Astrocyte (in vitro differentiated cells and primary cell): ENCODE data around the gene CTTNBP2NL. TPM values are rescaled to one million over a fixed set of nuclear protein-coding genes. Genes with fewer than 3 reads are reported as not detected.

Experiments
- DNase-seq: peaks from one replicate; pipeline ENCODE4 v3.0.0-alpha.2; 2010; ENCODE audit warnings: low read depth
- FAIRE-seq: peaks from 2 replicates; lab custom pipeline; 2011; peaks lifted over from hg19 to GRCh38; lab: Jason Lieb, UNC
- H2AFZ ChIP-seq: 2 replicates; pipeline ENCODE4 v1.6.0; 2012; ENCODE audit warnings: low read depth, low read length, inconsistent platforms
- H3K27ac ChIP-seq: 2 replicates; pipeline ENCODE4 v1.5.1; 2011; ENCODE audit warnings: low read depth, low read length, inconsistent platforms
- H3K27me3 ChIP-seq: 2 replicates; pipeline ENCODE4 v1.6.0; 2011; ENCODE audit warnings: low read length, inconsistent platforms; ENCODE audit not compliant: insufficient read depth
- H3K36me3 ChIP-seq: 2 replicates; pipeline ENCODE4 v1.5.1; 2011; ENCODE audit warnings: low read length, inconsistent platforms; ENCODE audit not compliant: insufficient read depth
- H3K4me1 ChIP-seq: 2 replicates; pipeline ENCODE4 v1.5.1; 2011; ENCODE audit warnings: low read length, inconsistent platforms; ENCODE audit not compliant: insufficient read depth
- H3K4me2 ChIP-seq: 2 replicates; pipeline ENCODE4 v1.6.0; 2012; ENCODE audit warnings: low read length, inconsistent platforms
- H3K4me3 ChIP-seq: 2 replicates; pipeline ENCODE4 v1.5.1; 2011; ENCODE audit warnings: low read depth, mild to moderate bottlenecking, low read length, inconsistent platforms; ENCODE audit not compliant: insufficient read depth
- H3K79me2 ChIP-seq: 2 replicates; pipeline ENCODE4 v1.6.0; 2012; ENCODE audit warnings: mild to moderate bottlenecking, low read length, inconsistent platforms; ENCODE audit not compliant: insufficient read depth
- H3K9ac ChIP-seq: 2 replicates; pipeline ENCODE4 v1.6.0; 2012; ENCODE audit warnings: mild to moderate bottlenecking, low read length, inconsistent platforms
- H3K9me3 ChIP-seq: 2 replicates; pipeline ENCODE4 v1.5.1; 2012; ENCODE audit warnings: low read depth, mild to moderate bottlenecking, low read length, inconsistent platforms; ENCODE audit not compliant: insufficient read depth
- H4K20me1 ChIP-seq: 2 replicates; pipeline ENCODE4 v1.6.0; 2012; ENCODE audit warnings: low read length, inconsistent platforms; ENCODE audit not compliant: insufficient read depth
- H3K27ac Mint-ChIP-seq: one replicate; pipeline ENCODE4 v1.8.0; 2021; ENCODE audit warnings: mild to moderate bottlenecking, mixed read lengths; ENCODE audit not compliant: unreplicated experiment
- H3K27me3 Mint-ChIP-seq: one replicate; pipeline ENCODE4 v1.8.0; 2021; ENCODE audit warnings: low read depth, mixed read lengths; ENCODE audit not compliant: unreplicated experiment
- H3K36me3 Mint-ChIP-seq: one replicate; pipeline ENCODE4 v1.8.0; 2021; ENCODE audit warnings: low read depth, mixed read lengths; ENCODE audit not compliant: unreplicated experiment
- H3K4me1 Mint-ChIP-seq: one replicate; pipeline ENCODE4 v1.8.0; 2021; ENCODE audit warnings: low read depth, mixed read lengths; ENCODE audit not compliant: unreplicated experiment
- H3K4me3 Mint-ChIP-seq: one replicate; pipeline ENCODE4 v1.8.0; 2021; ENCODE audit warnings: mild to moderate bottlenecking, moderate library complexity, mixed read lengths; ENCODE audit not compliant: unreplicated experiment
- H3K9me3 Mint-ChIP-seq: one replicate; pipeline ENCODE4 v1.8.0; 2021; ENCODE audit warnings: mild to moderate bottlenecking, mixed read lengths; ENCODE audit not compliant: unreplicated experiment
- CTCF ChIP-seq: IDR thresholded peaks from 2 replicates; pipeline ENCODE4 v1.5.1; 2011; ENCODE audit warnings: low read depth, mild to moderate bottlenecking, inconsistent platforms, low read length, moderate library complexity; ENCODE audit not compliant: insufficient read depth
- EZH2 ChIP-seq: IDR thresholded peaks from 2 replicates; pipeline ENCODE4 v1.6.1; 2012; ENCODE audit warnings: mild to moderate bottlenecking, low read length, inconsistent platforms; ENCODE audit not compliant: insufficient read depth
- total RNA-seq: library from RNA; stranded (reverse); gene quantifications from 2 replicates; pipeline ENCODE4 v1.2.1, GENCODE V29; 2021

Gene CTTNBP2NL
- total RNA-seq, 1 donor from 2014 or later: 91.9 TPM

GRCh38 chr1:112395256-112395820, 676 bp upstream of the CTTNBP2NL start:
- peaks cover 45% of the 10 kb centered on the region for H3K4me1 Mint-ChIP-seq
- Histone ChIP-seq H3K4me3 (peak overlapping the region; percentile 96), H4K20me1 (peaks cover 25% of the 10 kb centered on the region), H3K4me1 (peaks cover 40% of the 10 kb centered on the region), H3K36me3 (no peaks in the 10 kb centered on the region), H3K27me3 (no peaks in the 10 kb centered on the region), H3K9me3 (no peaks in the 10 kb centered on the region), H2AFZ (peak overlapping the region; percentile 63), H3K9ac (peak overlapping the region; percentile 99), H3K79me2 (peaks cover 51% of the 10 kb centered on the region), H3K27ac (peak overlapping the region; percentile 96), H3K4me2 (peak overlapping the region; percentile 96)
- H3K27ac Mint-ChIP-seq: peak overlapping the region; percentile 99
- H3K36me3 Mint-ChIP-seq: peaks cover 3% of the 10 kb centered on the region
- FAIRE-seq (no peak), DNase-seq (peak; percentile 47)
- H3K9me3 Mint-ChIP-seq: no peaks in the 10 kb centered on the region
- no peaks in the 10 kb centered on the region for H3K27me3 Mint-ChIP-seq
- TF ChIP-seq CTCF (no peak), EZH2 (no peak)
- peak overlapping the region; percentile 100 for H3K4me3 Mint-ChIP-seq

GRCh38 chr1:112396653-112397471, 848 bp downstream of the CTTNBP2NL start:
- Mint-ChIP-seq H3K4me3 (peak overlapping the region; percentile 100), H3K4me1 (peaks cover 49% of the 10 kb centered on the region), H3K9me3 (no peaks in the 10 kb centered on the region), H3K27ac (peak overlapping the region; percentile 95), H3K36me3 (peaks cover 5% of the 10 kb centered on the region), H3K27me3 (no peaks in the 10 kb centered on the region)
- no peaks in the 10 kb centered on the region for H3K9me3 ChIP-seq
- H3K27me3 ChIP-seq: no peaks in the 10 kb centered on the region
- peak overlapping the region; percentile 96 for H3K4me3 ChIP-seq
- peak overlapping the region; percentile 99 for H3K9ac ChIP-seq
- H3K4me1 ChIP-seq: peaks cover 37% of the 10 kb centered on the region
- no peak for DNase-seq
- H3K36me3 ChIP-seq: peaks cover 2% of the 10 kb centered on the region
- TF ChIP-seq CTCF (no peak), EZH2 (no peak)
- peak overlapping the region; percentile 56 for H2AFZ ChIP-seq
- peak overlapping the region; percentile 96 for H3K4me2 ChIP-seq
- FAIRE-seq: no peak
- peaks cover 63% of the 10 kb centered on the region for H3K79me2 ChIP-seq
- H4K20me1 ChIP-seq: peaks cover 36% of the 10 kb centered on the region
- H3K27ac ChIP-seq: peak overlapping the region; percentile 96

- Mint-ChIP-seq H3K27me3 (no peaks in the 10 kb centered on the region), H3K27ac (peak overlapping the region; percentile 71), H3K9me3 (no peaks in the 10 kb centered on the region), H3K4me1 (peaks cover 57% of the 10 kb centered on the region), H3K4me3 (peak overlapping the region; percentile 100), H3K36me3 (peaks cover 5% of the 10 kb centered on the region)
- no peaks in the 10 kb centered on the region for H3K9me3 ChIP-seq
- DNase-seq (no peak), FAIRE-seq (no peak)
- no peaks in the 10 kb centered on the region for H3K27me3 ChIP-seq
- peak overlapping the region; percentile 99 for H3K9ac ChIP-seq
- H3K4me1 ChIP-seq: peaks cover 41% of the 10 kb centered on the region
- peaks cover 69% of the 10 kb centered on the region for H3K79me2 ChIP-seq
- no peak overlapping the region for H3K27ac ChIP-seq
- TF ChIP-seq CTCF (no peak), EZH2 (no peak)
- H4K20me1 ChIP-seq: peaks cover 38% of the 10 kb centered on the region
- H2AFZ ChIP-seq: no peak overlapping the region
- peak overlapping the region; percentile 96 for H3K4me2 ChIP-seq
- H3K36me3 ChIP-seq: peaks cover 2% of the 10 kb centered on the region
- peak overlapping the region; percentile 96 for H3K4me3 ChIP-seq
These were observed 1.8 kb downstream of the CTTNBP2NL start for GRCh38 chr1:112397841-112398240.
